HAP-1 (cell line): ENCODE data around the gene KIFAP3.

Experiments
- DNase-seq, 2 experiments: peaks; one replicate each; pipeline ENCODE4 v3.0.0-alpha.2; 2016 to 2020; ENCODE audit warnings: low spot score in 2 of 2
- H3K27me3 ChIP-seq: fragments of 250-450 bp; sonication (Bioruptor Pico); 2 replicates; pipeline ENCODE4 v1.5.1; 2020; ENCODE audit warnings: low read depth, mild to moderate bottlenecking, moderate library complexity
- H3K36me3 ChIP-seq: fragments of 250-450 bp; sonication (Bioruptor Pico); replicated peaks from 2 replicates; pipeline ENCODE4 v1.5.1; 2020; ENCODE audit warnings: mild to moderate bottlenecking
- H3K4me1 ChIP-seq: fragments of 250-450 bp; sonication (Bioruptor Pico); 2 replicates; pipeline ENCODE4 v1.5.1; 2020; ENCODE audit warnings: mild to moderate bottlenecking
- H3K4me3 ChIP-seq: fragments of 250-450 bp; sonication (Bioruptor Pico); 2 replicates; pipeline ENCODE4 v1.5.1; 2020; ENCODE audit warnings: mild to moderate bottlenecking, moderate library complexity
- H3K9me3 ChIP-seq: fragments of 250-450 bp; sonication (Bioruptor Pico); 2 replicates; pipeline ENCODE4 v1.5.1; 2020; ENCODE audit warnings: mild to moderate bottlenecking, moderate library complexity
- in situ Hi-C: fragments of 300-500 bp; cut with MboI; formaldehyde crosslinking; loops from 3 replicates; pipeline ENCODE4 v1.14.3; 2020; ENCODE audit warnings: low sequenced_read_pairs, inconsistent platforms, mixed read lengths

Gene KIFAP3

GRCh38 chr1:169915150-169915549, 159.3 kb downstream of the KIFAP3 start:
- no peaks in the 10 kb centered on the region for H3K4me1 ChIP-seq
- in situ Hi-C loops, result no loop called here
- no peaks in the 10 kb centered on the region for H3K36me3 ChIP-seq
- no peak for DNase-seq
- H3K27me3 ChIP-seq, result no peaks in the 10 kb centered on the region
- no peaks in the 10 kb centered on the region for H3K9me3 ChIP-seq
- H3K4me3 ChIP-seq, result no peak overlapping the region

DNA sequence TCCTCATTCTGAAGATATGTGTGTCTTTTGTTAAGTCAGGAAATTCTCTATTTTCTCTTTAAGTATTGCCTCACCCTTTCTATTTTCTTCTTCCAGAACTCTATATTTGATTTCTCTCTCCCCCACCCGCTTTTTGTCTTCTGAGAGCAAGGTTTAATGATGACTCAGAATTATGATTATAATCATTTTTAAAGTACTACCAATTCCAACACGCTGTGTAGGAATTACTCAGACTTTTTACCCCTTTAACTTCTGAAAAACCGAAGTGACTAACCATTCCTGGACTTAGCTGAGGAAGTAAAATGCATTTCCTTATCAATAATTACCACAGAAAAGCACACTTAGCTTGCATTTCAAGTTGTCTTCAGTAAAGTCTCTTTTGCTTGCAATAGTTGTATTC, 160.0 kb downstream of the KIFAP3 start:
- H3K4me3 ChIP-seq, result no peak overlapping the region
- no peak for DNase-seq
- H3K9me3 ChIP-seq, result no peaks in the 10 kb centered on the region
- H3K27me3 ChIP-seq, result no peaks in the 10 kb centered on the region
- no peaks in the 10 kb centered on the region for H3K4me1 ChIP-seq
- no peaks in the 10 kb centered on the region for H3K36me3 ChIP-seq
- in situ Hi-C loops, result no loop called here

DNA sequence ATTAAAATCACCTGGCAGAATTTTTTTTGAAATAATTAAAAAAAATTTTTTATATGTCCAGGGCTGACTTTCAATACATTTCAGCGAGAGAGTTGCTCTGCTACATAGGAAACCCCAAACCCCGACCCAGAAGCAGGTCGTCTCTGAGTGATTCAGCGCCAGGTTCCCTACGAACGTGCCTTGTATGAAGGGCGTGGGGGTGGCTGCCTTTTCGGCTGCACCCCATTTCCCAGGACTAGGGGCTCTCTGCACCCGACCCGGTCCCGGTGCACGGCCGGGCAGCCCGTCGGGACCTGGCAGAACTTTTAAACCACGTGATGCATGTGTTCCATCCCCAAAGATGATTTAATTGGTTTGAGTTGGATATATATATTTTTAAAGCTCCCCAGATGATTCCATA, 165.0 kb downstream of the KIFAP3 start:
- in situ Hi-C loops, result no loop called here
- no peak for DNase-seq
- H3K9me3 ChIP-seq, result no peaks in the 10 kb centered on the region
- H3K4me3 ChIP-seq, result no peak overlapping the region
- no peaks in the 10 kb centered on the region for H3K36me3 ChIP-seq
- no peaks in the 10 kb centered on the region for H3K27me3 ChIP-seq
- no peaks in the 10 kb centered on the region for H3K4me1 ChIP-seq

DNA sequence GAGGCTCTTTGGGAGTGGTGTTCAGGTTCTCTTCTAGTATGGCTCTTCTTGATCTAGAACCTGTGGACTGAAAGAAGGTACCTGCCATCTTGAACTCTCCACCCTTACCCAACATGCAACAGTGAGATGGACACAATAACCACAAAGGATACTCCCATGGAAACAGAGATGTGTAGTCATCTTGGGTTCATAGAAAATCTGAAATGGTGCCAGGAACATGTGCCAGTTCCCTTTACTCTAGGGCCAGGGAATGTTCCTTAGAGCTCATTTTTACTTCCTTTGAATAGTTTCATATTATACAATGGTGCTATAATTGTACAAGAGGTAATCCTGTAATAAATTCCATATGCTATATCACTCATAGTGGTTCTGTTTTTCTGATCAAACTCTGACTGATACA, 167.6 kb downstream of the KIFAP3 start:
- Histone ChIP-seq H3K36me3 (no peaks in the 10 kb centered on the region), H3K4me1 (no peaks in the 10 kb centered on the region), H3K4me3 (no peak overlapping the region), H3K9me3 (no peaks in the 10 kb centered on the region), H3K27me3 (no peaks in the 10 kb centered on the region)
- DNase-seq, result no peak
- in situ Hi-C loops, result no loop called here

DNA sequence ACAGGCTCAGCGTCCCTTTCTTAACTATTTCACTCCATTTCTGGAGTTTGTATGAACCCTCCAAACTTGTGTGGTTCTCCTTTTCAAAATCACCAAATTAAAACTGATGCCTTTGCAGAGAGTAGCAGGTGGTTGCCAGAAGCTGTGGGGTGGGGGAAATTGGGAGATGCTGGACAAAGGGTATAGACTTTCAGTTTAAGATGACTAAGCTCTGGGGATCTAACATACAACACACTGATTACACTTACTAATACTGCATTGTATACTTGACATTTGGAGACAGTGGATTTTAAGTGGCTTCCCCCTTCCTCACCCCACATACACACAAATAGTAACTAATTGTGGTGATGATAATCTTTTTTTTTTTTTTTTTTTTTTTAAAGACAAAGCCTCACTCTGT, 169.7 kb downstream of the KIFAP3 start:
- in situ Hi-C loops, result no loop called here
- H3K4me1 ChIP-seq, result no peaks in the 10 kb centered on the region
- DNase-seq, result no peak
- no peak overlapping the region for H3K4me3 ChIP-seq
- H3K9me3 ChIP-seq, result no peaks in the 10 kb centered on the region
- H3K36me3 ChIP-seq, result no peaks in the 10 kb centered on the region
- H3K27me3 ChIP-seq, result no peaks in the 10 kb centered on the region

DNA sequence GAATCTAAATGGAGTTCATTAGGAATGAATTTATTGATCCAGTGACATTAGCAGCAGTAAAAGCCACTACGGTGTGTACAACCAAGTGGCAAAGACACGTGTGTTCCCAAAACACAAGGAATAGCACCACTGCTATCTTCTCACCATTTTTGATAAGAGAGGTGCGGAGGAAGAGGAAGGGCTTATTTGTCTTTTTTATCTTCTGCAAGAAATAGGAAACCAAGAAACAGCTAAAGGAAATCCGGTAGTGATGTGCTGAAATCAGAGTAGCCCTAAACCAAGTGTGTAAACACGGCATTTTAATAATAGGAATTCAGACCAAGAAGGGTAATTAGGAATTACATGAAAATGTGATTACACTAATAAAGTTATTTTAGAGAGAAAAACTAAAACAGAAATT, 171.7 kb downstream of the KIFAP3 start:
- Histone ChIP-seq H3K27me3 (no peaks in the 10 kb centered on the region), H3K9me3 (no peaks in the 10 kb centered on the region), H3K4me3 (no peak overlapping the region), H3K36me3 (no peaks in the 10 kb centered on the region), H3K4me1 (no peaks in the 10 kb centered on the region)
- no peak for DNase-seq
- in situ Hi-C loops, result no loop called here

GRCh38 chr1:169901115-169901514, 173.4 kb downstream of the KIFAP3 start:
- Histone ChIP-seq H3K9me3 (no peaks in the 10 kb centered on the region), H3K4me1 (no peaks in the 10 kb centered on the region), H3K27me3 (no peaks in the 10 kb centered on the region), H3K36me3 (no peaks in the 10 kb centered on the region), H3K4me3 (no peak overlapping the region)
- DNase-seq, result no peak
- in situ Hi-C loops, result no loop called here

GRCh38 chr1:169900571-169900970, 173.9 kb downstream of the KIFAP3 start:
- no peak for DNase-seq
- in situ Hi-C loops, result no loop called here
- no peaks in the 10 kb centered on the region for H3K36me3 ChIP-seq
- H3K4me3 ChIP-seq, result no peak overlapping the region
- H3K4me1 ChIP-seq, result no peaks in the 10 kb centered on the region
- H3K27me3 ChIP-seq, result no peaks in the 10 kb centered on the region
- no peaks in the 10 kb centered on the region for H3K9me3 ChIP-seq

- no peak for DNase-seq
These were observed 174.8 kb downstream of the KIFAP3 start for GRCh38 chr1:169899519-169900217.

DNA sequence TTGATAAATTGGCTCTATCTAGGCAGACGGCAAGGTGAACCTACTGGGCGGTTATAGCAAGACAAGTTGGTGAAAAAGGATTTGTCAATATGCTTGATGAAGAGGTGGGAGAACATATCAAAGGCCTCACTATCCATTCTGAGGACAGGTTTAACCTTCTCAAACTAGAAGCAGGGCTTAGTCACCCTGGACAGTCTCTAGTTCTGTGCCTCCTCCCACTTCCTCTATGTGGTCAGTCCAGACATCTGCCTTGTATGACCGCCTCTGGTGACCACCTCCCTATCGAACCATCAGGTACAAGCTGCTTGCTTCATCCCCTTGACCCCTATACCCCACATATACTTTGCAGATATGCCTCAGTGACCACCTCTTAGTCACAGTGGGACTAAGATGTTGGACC, 178.5 kb downstream of the KIFAP3 start:
- H3K36me3 ChIP-seq, result no peaks in the 10 kb centered on the region

More at GRCh38 chr1:169899519-169900217, 174.8 kb downstream of the KIFAP3 start:
- Histone ChIP-seq H3K36me3 (no peaks in the 10 kb centered on the region), H3K27me3 (no peaks in the 10 kb centered on the region), H3K4me1 (peaks cover under 1% of the 10 kb centered on the region; the same call in 1 of the 2 replicates), H3K4me3 (no peak overlapping the region), H3K9me3 (no peaks in the 10 kb centered on the region)
- in situ Hi-C loops, result no loop called here

DNA sequence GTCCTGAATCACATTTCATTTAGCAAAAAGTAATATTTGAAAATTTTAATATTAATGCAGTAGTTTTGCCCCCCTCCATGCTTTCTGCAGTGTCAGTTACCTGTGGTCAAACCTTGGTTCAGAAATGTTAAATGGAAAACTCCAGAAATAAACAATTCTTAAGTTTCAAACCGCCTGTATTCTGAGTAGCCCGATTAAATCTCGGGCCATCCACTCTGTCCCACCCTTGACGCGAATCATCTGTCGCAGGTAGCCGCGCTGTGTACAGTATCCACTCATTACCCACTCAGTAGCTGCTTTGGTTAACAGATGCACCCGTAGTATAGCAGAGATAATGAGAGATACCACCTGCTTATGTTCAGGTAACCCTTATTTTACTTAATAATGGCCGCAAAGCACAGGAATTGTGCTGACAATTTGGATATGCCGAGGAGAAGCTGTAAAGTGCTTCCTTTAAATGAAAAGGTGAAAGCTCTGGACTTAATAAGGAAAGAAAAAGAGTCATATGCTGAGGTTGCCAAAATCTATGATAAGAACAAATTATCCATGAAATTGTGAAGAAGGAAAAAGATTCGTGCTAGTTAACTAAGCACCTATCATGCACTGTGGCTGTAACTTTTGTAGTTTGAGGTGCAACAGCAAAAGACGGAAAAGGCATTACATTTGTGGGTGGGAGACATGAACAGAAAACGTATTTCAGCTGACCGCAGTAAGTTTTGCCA, 179.9 kb downstream of the KIFAP3 start:
- H3K4me1 ChIP-seq, result peaks cover 11% of the 10 kb centered on the region
- DNase-seq, result no peak
- in situ Hi-C loops, result no loop called here
- H3K27me3 ChIP-seq, result no peaks in the 10 kb centered on the region
- peak overlapping the region; percentile 68 for H3K4me3 ChIP-seq
- H3K36me3 ChIP-seq, result no peaks in the 10 kb centered on the region
- H3K9me3 ChIP-seq, result no peaks in the 10 kb centered on the region

More for the DNA sequence above, 178.5 kb downstream of the KIFAP3 start:
- in situ Hi-C loops, result no loop called here
- Histone ChIP-seq H3K4me3 (no peak overlapping the region), H3K27me3 (no peaks in the 10 kb centered on the region), H3K9me3 (no peaks in the 10 kb centered on the region), H3K4me1 (peaks cover 11% of the 10 kb centered on the region)
- no peak for DNase-seq

DNA sequence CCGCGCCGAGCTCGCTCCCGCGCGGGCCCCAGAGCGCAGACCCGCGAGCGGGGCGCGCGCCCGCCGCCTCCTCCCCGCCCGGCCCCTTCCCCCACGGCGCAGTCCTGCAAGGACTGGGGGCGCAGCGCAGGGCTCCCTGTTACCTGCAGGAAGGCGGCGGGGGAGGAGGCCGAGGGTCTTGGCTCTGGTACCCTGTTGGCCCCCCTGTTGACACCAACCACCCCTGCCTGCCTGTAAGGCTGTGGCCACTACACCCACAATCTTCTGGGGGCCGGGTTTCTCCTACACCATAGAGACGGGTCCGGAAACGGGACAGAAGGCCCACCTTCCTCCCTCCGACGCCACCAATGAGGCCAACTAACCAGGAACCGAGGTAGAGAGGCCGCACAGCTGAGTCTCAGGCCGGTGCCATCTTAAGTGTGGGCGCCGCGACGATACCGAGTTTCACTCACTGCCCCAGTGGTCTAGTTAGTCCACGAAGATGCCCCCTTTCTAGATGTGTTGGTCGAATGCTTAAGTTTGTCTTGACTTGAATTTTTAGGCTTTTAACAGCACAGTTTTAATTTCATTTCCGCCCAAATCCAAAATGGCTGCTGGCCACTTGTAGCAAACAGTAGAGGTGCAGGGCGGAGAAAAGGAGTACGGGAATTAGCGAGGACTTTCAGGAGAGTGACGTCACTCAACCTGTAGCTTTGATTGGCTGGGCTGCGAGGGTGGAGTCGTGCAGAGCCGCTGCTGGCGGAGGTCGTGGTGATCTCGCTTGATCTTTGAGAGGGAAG, 180.7 kb downstream of the KIFAP3 start, which contains the start of gene SCYL3:
Gene SCYL3 (minus strand): TSS at position 252 of the 779 bp plus-strand sequence. CDS start 5,056 bp downstream, outside the sequence.
- H3K9me3 ChIP-seq, result no peaks in the 10 kb centered on the region
- H3K4me1 ChIP-seq, result peaks cover 11% of the 10 kb centered on the region
- H3K27me3 ChIP-seq, result no peaks in the 10 kb centered on the region
- H3K36me3 ChIP-seq, result no peaks in the 10 kb centered on the region
- peak within 1 kb of the TSS; percentile 68 for H3K4me3 ChIP-seq
- peak; percentile 94 to 97 for DNase-seq
- in situ Hi-C loops, result no loop called here

DNA sequence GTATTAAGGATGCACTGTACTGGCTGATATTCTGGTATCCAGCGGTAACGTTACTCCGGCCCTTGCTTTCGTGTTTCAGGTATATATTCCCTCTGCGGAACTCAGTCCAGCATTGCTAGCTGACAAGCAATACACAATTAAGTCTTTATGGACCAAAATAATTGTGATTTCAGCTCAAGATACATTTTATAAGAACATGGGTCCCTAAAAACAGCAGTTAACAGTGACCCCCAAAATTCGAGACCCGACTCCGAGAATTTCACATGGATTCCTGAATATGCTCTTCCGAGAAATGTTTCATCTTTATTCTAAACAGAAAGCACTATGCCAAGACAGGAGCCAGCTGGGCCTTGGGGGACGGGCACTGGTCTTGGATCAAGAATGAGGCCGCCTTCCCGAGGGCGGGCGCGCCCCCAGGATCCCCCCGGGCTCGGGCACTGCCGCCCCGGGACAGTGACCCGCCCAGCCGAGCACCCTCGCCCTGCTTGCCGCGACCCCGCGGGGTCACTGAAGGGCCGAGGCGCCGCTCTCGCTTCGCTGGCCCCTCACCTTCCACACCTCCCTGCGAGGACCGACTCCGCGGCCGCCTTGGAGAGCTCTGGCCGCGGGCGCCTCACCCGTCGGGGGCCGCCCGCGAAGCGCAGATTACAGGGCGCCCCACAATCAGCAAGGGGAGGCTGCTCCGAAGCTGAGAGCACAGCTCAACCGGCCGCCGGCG, 181.4 kb downstream of the KIFAP3 start:
- in situ Hi-C loops, result no loop called here

More for the DNA sequence above, 181.4 kb downstream of the KIFAP3 start:
- no peaks in the 10 kb centered on the region for H3K27me3 ChIP-seq
- H3K9me3 ChIP-seq, result no peaks in the 10 kb centered on the region
- peak overlapping the region; percentile 68 for H3K4me3 ChIP-seq
- H3K4me1 ChIP-seq, result peaks cover 11% of the 10 kb centered on the region
- DNase-seq, result peak in 1 of 2 experiments; percentile 35
- H3K36me3 ChIP-seq, result peaks cover 4% of the 10 kb centered on the region
